ENCODE results near the gene POLL.
A peak's percentile ranks its signal among the peaks of the same experiment; 100 is the strongest.

POLL gene

DNA sequence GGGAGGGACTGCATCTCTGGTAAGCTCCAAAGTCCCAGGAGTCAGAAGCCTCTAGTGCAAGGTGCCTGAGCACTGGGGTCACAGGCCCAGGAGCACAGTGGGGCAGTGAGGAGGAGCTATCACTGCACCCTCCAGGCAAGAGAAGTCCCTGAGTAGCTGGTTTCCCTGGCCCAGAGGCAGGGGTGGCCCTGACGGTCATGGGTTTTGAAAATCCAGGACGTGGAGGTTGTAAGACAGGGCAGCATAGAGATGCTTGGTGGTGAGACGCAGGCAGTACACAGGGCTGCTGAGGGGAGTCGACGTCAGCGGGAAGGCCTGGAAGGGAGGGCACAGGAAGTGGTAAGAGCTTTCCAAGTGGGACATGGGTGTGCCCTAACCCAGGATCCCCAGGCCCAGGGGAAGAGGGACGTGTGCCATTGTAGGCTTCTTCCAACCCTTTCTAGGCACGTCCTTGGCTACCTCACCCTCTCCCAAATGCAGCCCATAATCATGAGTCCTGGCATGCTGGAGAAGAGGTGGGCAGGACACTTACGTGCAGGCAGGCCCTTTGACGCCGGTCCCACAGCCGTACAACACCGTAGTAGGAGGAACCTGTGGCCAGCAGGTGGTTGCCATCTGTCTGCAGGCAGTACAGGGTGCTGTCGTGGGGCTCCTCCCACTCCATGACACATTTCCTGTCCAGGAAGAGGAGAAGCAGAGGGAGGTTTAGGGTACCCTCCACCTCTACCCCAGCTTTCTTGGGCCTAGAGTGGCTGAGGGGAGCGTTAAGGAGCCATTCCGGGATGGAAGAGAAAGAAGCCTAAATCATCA is 23.2 kb upstream of the POLL start:
- DNase-seq = no peak

DNA sequence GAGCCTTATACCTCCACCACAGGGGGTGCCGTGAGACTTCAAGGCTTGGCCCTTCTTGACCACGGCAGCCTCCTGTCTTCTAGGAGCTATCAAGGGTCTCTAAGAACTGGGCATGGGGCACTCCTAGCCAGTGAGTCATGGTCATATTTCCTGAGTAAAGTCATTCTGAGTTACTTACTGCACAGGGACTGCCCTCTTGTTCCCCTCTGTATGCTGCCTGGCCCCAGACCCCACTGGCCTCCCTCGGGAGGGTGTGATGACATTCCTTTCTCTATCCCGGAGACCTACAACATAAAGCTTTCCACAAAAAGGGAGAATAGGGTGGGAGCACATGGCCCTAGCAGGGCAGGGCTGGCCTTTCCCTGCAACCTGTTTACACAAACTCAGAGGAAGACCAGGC is 21.4 kb upstream of the POLL start:
- no peak for DNase-seq

DNA sequence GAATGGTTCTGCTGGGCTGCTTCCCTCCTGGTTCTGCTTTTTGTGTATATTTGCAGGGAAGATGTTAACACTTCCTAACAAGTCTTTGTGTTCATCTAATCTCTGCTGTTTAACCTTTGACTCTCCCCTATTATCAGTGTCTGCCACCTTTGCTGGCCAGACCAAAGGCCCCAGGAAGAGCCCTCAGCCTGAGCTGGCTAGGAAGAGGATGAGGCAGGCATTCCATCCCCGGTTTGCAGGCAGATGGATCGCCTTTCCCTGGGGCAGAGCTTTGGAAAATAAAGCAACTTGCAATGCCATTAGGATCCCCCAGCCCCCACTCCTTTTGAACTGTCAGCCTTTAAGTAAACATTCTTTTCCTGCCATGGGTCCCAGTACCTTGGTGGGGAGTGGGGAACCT is 19.1 kb upstream of the POLL start:
- no peak for DNase-seq

DNA sequence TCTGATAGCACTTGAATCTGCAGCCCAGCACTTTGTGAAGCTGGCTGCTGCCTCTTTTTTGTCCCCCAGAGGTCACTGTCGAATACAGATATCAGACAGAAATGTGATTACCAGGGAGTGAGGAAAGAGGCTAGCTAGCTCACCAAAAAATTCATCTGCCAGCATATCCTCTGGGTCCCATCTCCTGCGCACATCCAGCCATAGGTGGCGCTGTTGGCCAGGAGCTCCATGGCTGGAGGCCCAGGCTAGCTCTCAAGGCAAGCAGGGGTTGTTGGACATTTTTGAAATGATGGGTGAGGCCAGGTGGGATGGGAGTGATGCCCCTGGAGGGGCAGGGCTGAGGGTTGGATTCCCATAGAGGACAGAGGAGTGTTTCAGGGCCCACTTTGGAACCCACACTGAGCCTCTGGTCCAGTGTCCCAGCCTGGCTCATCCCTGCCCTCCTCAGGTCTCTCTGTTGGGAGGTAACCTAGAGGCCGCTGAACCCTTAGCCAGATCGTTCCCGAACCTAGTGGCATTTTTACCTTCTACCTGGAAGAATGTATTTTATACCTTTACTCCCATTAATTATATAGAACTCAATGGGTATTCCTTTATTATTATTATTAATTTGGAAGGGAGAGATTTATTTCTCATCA is 14.8 kb upstream of the POLL start:
- DNase-seq = peak; percentile 77 to 86

DNA sequence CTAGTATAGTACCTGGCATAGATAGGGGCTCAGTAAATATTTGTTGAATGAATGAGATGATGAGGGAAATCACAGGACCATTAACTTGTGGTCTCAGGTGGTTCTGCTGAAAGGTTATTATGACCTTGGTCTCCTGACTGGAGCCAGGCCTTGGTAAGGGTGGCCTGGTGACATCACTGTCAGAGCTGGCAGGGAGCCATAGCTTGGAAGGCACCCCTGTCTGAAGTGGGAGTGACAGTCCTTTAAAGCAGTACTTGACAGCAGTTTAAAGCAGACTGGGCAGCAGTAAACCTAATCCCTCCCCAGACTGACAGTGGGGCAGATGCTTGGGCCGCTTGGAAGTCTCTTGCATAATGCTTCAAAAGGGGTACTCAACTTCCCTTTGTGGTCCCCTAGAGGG is 13.5 kb upstream of the POLL start:
- DNase-seq = no peak

DNA sequence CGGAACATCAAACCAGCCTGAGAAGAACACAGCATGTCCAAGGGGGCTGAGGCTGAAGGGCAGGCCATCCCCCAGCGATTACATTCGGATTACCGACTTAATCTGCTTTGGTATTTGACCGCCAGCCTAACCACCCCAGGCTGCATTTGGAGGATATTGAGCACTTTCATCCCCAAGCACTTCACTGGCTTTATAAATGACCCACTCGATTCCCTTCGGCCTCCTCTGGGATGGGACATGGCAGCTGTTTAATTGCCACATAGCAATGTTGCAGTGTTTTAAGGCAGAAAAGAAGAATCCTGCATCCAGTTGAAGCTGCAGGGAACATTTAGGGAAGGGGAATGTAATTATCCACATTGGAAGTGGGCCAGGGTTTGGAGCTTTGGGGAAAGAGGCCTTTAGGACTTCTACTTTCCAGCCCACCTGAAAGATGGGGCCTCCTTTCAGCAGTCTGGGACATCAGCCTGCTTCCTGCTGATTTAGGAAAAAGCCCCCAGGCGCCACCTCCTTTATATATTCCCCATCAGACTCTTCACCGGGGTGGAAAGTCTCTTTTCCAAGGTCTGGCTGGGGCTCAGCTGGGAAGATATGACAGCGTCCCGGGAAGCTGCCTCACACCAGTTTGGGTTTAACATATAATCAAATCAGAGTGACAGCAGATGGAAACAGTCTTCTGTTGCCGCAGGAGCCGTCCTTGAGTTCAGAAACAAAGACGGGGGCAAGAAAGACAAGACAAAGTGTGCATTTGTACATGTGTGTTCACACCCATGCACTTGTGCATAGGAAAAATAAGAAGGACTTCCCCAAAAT is 9.2 kb upstream of the POLL start:
- no peak for DNase-seq

DNA sequence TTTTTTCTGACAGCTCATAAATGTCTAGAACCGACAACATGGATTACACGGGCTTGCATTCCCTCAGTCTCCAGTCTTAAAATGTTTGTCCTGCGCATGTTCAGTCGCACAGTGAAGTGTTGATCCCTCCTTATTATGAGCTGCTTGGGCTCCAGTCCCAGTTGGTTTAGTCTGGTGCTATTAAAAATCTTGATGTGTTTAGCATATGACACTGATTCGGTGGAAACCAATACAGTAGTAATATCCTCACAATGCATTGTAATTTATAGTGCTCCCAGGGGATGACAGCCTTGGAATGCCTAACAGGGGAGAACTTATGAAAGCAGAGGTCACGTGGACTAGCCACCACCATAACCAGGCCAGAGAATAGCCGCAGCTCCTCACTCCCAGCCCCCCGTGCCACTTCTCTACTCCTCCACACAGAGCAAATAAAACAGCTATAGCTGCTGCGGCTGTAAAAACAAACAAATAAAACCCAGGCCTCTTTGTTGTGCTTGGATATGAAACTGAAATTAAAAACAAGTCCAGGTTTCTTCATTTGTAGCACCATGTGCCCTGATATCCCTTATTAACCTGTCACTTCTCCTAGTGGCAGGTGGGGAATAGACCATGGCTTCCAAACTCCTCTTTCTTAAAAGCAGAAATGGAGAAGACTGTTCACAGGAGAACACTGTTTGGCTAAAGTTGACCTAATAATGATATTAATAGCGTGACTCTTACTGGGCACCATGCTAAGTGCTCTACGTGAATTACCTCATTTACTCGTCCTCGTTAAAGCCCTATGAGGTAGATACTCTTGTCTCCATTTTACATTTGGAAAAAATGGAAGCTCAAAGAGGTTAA is 7.8 kb upstream of the POLL start:
- DNase-seq = no peak

DNA sequence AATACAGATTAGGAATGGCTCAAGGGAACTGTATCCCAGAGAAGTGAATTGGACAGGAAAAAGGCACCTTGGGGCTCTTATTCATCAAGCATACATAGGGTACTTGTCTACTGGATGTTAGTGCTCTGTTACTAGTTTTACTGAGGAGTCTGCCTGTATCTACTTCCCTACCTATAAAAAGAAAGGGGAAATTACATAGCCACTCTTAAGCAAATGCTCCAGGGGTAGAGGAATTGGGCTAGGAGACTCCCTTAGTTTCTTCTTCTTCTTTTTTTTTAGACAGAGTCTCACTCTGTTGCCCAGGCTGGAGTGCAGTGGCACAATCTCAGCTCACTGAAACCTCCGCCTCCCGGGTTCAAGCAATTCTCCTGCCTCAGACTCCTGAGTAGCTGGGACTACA is 5.3 kb upstream of the POLL start:
- peak; percentile 13 to 53 for DNase-seq

DNA sequence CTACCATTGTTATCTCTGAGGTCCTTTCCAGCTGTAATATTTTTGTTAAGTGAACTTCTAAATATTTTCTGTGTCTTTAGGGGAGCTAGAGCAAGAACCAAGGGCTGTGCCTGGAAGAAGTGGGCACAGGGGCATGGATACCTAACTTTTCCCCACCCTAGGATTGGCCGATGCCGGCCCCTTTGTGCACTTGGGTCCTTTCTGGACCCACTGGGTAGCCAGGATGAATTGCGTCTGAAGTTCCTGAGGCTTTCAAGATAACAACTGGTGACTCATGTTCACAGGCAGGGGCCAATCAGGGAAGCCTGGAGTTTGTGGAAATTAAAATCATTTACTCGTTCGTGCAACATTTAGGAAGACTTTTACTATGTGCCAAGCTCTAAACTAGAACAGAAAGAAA is 822 bp upstream of the POLL start:
- no peak for DNase-seq

DNA sequence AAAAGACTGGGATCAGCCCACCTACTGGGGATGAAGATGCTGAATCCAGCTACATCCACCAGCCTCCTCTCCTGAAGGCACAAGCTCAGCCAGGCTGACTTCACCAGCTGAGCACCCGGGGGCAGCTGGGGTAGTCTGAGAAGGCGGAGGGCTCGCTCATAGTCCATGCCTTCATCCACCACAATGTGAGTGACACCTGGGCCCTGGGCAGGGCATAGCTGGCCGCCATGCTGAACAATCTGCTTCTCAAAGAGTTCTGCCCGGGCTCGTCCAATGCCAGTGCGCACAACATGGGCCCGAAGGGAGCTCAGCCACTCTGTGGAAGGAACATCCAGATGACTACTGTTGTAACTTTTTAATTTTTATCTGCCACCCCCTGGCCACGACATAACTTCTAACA is 2.2 kb downstream of the POLL start:
- DNase-seq = no peak

DNA sequence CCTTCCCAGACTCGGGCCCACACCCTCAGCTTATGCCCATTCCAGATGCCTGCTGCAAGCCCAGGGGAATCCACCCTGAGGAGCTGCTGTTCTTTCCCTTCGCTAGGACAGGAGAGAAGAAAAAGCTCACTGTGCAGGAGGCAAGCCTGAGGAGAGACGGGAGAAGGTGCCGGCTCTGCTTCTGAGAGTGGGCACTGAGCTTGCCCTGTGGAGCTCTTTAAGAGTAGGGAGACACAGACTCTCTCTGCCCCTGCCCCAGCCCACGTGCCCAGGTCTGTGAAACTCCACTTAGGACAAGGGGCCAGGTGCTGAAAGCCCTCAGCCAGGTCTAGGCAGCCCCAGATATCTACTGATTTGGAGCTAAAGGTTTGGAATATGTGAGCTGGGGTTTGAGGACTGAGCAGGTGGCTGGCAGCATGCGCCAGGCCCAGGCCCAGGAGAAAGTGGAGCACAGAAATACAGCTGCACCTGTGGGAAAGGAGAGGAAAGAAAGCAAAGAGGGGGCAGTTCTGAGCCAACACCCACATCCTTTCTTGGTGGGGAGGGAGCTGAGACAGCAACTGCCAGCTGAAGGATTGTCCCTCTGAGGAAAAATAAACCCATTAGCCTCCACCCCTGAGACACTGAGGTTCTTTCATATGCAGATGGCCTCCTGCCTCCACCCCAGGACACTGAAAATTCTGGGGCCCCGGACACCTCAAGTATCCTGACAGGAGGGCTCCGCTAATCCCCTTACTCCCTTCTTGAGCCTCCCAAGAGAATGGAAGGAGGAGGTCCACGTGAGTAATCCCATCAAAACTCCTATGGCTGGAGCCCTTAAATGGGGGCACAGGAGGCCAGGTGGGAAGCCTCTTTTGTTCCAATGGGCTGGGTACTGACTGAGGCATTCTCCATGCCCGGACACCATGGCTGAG is 7.3 kb downstream of the POLL start:
- no peak for DNase-seq

DNA sequence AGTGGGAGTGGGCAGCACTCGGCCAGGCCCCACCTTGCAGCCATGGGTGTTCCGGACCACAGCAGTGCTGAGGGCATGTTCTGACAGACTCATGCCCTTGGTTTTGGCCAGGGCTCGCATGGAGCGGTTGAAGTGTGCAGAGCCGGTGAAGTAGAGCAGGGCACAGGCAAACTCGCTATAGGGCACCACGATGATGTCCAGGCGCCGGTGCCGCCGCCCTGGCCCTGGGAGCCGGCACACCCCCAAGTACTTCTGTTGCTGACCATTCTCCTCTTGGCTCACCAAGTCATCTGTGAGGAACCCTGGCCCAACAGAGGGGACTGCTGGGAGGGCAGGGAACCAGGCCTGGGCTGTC is 8.6 kb downstream of the POLL start:
- DNase-seq = no peak

DNA sequence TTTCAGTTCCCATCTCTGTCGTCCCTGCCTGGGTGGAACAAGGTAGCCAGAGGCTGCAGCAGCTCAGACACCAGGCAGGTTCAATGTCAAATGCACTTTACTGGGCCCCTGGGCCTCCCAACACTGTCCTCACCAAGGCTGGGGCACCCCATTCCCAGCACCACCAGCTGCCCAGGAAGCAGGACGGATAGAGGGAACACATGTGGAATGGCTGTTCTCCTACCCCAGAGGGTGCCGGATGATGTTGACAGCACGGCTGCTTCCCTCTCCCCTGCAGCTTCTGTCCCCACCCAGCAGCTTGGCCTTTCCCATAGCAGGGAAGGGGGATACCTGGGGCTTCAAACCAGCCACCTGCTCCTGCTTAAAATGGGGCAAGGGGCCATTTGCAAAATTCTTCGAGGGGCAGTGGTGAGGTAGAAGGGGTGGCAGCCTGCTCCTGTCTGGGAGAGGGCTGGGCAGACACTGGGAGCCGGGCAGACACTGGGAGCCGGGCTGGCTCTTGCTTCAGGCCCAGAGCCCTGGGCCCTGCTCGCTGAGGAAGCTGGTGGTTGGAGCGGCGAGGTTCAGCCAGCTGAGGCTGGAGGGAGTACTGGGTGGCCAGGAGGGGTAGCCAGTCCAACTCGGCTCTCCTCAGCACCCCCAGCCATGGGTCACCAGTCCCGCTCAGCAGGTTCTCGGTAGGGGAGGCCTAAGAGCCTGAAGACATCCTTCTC is 9.1 kb downstream of the POLL start:
- no peak for DNase-seq

DNA sequence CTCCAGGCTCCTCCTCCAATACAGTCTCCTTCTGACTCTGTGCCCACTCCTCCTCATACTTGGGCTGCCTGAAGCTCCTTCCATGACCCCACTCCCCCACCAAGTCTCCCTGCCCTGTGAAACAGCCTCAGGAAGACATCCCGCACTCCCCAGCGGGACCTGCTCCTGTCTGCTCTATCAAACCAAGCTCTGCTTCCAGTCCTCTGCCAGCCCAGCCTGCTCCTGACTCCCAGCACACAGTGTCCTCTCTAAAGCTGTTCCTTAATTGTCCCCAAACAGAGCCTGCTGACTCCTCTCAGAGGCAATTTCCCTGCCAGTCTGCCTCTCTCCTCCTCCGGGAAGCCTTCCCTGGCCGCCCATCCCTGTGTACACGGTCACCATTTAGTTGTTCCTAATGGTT is 9.9 kb downstream of the POLL start:
- no peak for DNase-seq

DNA sequence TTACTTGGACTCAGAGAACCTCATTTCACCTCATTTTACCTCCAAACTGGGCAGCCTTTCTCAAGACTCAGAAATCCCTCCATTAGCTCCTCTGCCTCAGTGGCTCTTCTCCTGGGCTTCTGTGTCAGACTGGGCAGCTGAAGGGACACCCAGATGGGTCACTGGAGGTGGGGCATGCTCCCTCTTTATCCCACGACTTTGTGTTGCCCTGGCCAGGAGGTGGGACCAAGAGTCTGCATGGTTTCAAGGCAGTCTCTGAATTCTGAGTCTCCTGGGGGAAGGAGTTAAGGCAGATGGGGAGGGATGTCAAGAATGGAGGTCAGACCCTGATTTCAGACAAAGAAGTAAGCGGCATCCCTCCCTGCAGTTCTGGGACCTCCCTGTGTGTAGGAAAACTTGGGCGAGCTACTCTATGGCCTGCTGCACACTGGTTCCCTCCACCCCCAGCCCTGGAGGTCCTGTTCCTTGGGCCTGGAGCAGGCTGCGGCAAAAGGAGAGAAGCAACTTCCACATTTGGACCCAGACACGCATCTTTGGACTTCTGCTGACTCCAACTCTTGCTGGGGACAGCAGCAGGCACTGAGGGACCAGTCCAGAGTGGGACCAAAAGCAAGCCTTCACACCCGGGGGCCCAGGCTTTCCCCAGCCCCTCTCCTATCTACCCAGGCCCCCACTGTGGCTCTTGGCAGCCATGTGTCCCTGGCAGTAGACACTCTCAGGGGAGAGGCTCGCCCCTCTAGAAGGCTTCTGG is 10.8 kb downstream of the POLL start:
- no peak for DNase-seq

DNA sequence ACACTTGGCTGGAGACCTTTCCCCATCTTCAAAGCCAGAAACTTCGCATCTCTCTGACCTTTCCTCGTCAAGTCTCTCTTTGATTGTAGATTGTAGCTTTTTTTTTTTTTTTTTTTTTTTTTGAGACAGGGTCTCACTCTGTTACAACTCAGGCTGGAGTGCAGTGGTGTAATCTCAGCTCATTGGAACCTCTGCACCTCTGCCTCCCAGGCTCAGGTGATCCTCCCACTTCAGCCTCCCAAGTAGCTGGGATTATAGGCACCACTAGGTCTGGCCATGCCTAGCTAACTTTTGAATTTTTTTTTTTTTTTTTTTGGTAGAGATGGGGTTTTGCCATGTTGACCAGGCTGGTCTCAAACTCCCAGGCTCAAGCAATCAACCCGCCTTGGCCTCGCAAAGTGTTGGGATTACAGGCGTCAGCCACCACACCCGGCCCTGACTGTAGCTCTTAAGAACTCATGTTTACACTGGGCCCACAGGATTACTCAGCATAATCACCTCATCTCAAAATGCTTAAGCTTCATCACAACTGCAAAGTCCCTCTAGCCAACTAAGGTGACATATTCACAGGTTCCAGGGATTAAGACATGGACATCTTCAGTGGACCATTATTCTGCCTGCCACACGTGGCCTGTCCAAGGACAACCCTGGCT is 11.7 kb downstream of the POLL start:
- no peak for DNase-seq

DNA sequence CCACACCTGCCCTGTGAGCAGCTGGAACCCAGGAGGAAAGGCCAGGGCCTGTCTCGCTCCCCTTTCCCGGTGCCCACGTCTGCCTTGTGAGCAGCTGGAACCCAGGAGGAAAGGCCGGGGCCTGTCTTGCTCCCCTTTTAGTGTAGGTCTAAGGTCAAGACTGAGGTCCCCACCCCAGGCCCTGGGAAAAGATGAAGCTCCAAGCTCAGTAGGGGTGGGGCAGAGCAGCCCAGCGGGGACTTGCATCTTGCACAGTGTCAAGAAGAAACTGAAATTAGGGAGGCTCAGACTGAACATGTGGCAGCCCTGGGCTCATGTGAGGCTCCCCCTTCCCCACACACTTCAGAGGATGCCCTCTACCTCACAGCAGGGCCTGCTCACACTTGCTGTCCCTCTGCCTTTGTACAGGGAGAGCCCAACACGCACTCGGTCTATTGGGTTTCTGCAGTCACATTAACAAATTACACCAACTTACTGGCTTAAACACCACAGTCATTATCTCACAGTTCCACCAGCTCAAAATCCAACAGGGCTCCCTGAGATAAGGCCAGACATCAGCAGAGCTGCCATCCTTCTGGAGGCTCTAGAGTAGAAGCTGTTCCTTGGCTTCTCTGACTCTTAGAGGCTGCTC is 12.4 kb downstream of the POLL start:
- DNase-seq = no peak

DNA sequence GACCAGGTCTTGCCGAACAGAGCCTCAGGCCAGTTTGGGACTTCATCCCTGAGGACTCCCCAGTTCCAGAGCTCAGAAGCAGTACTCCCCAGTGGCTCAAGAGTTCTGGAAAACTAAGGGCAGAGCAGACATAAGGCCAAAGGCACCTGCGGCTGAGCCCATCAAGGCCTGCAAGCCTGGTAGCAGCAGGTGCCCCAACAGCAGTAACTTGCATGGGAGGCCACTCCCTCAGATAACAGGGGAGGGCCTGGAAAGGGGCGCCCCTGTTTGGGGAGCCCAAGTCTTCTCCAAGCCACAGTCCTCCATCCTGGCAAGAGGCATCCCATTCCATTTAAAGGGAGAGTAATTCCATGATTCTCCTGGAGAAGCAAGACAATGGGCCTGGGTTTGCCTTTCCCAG is 13.0 kb downstream of the POLL start:
- no peak for DNase-seq

Measured in AML-193 (cell line).